Transverse colon (tissue), 4 donors: Measurements from ENCODE around the gene SEZ6L2. TPM values are rescaled to one million over a fixed set of nuclear protein-coding genes. Genes with fewer than 3 reads are reported as not detected.
A peak's percentile ranks its signal among the peaks of the same experiment; 100 is the strongest.

Experiments used
- DNase-seq: peaks from one replicate; pipeline ENCODE4 v3.0.0-alpha.2; 2019
- H3K27ac ChIP-seq, 4 donors: fragments of 200-600 bp; sonication (generic); 2 replicates each; pipeline ENCODE4 v1.5.1; 2016 to 2018; ENCODE audit warnings: inconsistent platforms in 4 of 4
- H3K27me3 ChIP-seq: fragments of 200-600 bp; sonication (generic); 2 replicates; pipeline ENCODE4 v1.5.1; 2017; ENCODE audit warnings: inconsistent platforms
- H3K36me3 ChIP-seq, 4 donors: fragments of 200-600 bp; sonication (generic); 2 replicates each; pipeline ENCODE4 v1.5.1; 2017 to 2019; ENCODE audit warnings: inconsistent platforms in 4 of 4
- H3K4me1 ChIP-seq, 4 donors: fragments of 200-600 bp; sonication (generic); 2 replicates each; pipeline ENCODE4 v1.5.1; 2017 to 2020; ENCODE audit warnings: inconsistent platforms in 4 of 4
- H3K4me3 ChIP-seq, 4 donors: fragments of 200-600 bp; sonication (generic); 1 replicate in 1 of 4; 2 replicates in 3 of 4; pipeline versions ENCODE4 v1.5.1 to v1.6.1; 2017 to 2019; ENCODE audit warnings: inconsistent platforms in 4 of 4
- H3K9me3 ChIP-seq, 2 donors: fragments of 200-600 bp; sonication (generic); 2 replicates each; pipeline ENCODE4 v1.5.1; 2017 to 2019; ENCODE audit warnings: inconsistent platforms in 2 of 2
- CTCF ChIP-seq, 5 experiments: fragments of 200-600 bp in 3 of 5; fragments of 450-650 bp in 2 of 5; sonication (generic) in 3 of 5; IDR thresholded peaks; 1 replicate in 2 of 5; 2 replicates in 3 of 5; pipeline ENCODE4 v1.5.1; 2016 to 2017; ENCODE audit warnings: antibody characterized with exemption in 5 of 5, inconsistent platforms in 3 of 5, mild to moderate bottlenecking in 2 of 5, moderate library complexity in 1 of 5
- EP300 ChIP-seq: sonication (generic); formaldehyde crosslinking; IDR thresholded peaks from one replicate; pipeline ENCODE4 v1.6.1; 2017; ENCODE audit warnings: antibody characterized with exemption, low read depth
- POLR2A ChIP-seq: fragments of 450-650 bp; IDR thresholded peaks from one replicate; pipeline ENCODE4 v1.6.1; 2016; ENCODE audit warnings: antibody characterized with exemption, mild to moderate bottlenecking, moderate library complexity
- POLR2AphosphoS5 ChIP-seq, 3 donors: sonication (generic); formaldehyde crosslinking; IDR thresholded peaks; one replicate each; pipeline ENCODE4 v1.6.1; 2016; ENCODE audit warnings: antibody characterized with exemption in 3 of 3
- WGBS, 2 donors: methylation state at CpG; one replicate each; pipeline ENCODE4 v1.1.5; 2018; ENCODE audit warnings: low coverage in 1 of 2; 5-methylcytosine and 5-hydroxymethylcytosine counted together
- in situ Hi-C, 4 donors: fragments of 200-750 bp; cut with MboI; loops; one replicate each; pipeline versions ENCODE4 v1.15.0 to v1.15.1; 2017; ENCODE audit warnings: low sequenced_read_pairs in 3 of 4, low pct_ligation_motif_present in 1 of 4, low pct_unique_long_range_greater_than_20kb in 1 of 4
- intact Hi-C: fragments of 100-400 bp; cut with DNase I; formaldehyde crosslinking; loops from one replicate; pipeline ENCODE4 v1.15.1; 2023; ENCODE audit warnings: low total_unique reads
- total RNA-seq, 4 donors: library from RNA; depleted of rRNA; stranded (reverse); fragments of >200 nt; gene quantifications; one replicate each; pipeline ENCODE4 v1.1.0, GENCODE V29; 2016

Gene SEZ6L2
- total RNA-seq, 4 donors from 2014 or later, result 2.0 to 9.7 (median 6.3) TPM

- no peak overlapping the region for H3K27ac ChIP-seq
- H3K27me3 ChIP-seq, result peaks cover 4% of the 10 kb centered on the region
- TF ChIP-seq POLR2AphosphoS5 (IDR thresholded peaks at IDR 0.05) (no peak), POLR2A (no peak), CTCF (IDR thresholded peaks at IDR 0.05) (no peak), EP300 (no peak)
- H3K36me3 ChIP-seq, result no peaks in the 10 kb centered on the region
- intact Hi-C loops (no loop called here), in situ Hi-C loops (no loop called here)
- H3K4me3 ChIP-seq, result no peak overlapping the region
- peaks cover 2 to 13% (median 8%) of the 10 kb centered on the region in 4 donors for H3K4me1 ChIP-seq
- no peaks in the 10 kb centered on the region for H3K9me3 ChIP-seq
- no peak for DNase-seq
- WGBS, 2 donors, result 93 to 96% methylated on average over 3 to 7 of the region's 7 CpGs
These were observed 5.6 kb upstream of the SEZ6L2 start for GRCh38 chr16:29904947-29905346.

DNA sequence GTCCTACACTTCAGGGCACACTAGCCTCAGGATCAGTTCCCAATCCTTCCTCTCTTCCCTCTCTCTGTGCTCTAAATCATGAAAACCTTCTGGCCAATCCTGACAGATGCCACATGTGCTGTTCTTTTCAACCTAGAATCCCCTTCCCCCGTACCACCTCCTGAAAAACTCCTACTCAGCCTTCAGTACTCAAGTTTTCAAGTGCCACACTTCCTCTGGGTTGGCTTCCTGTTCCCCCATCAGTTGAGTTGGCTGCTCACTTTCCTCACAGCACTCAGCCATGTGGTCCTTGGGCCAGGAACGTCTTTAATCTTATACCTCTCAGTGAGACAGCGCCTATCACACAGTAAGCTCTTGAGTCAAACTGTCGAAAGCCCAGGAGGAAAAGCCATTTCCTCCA is 4.2 kb upstream of the SEZ6L2 start:
- no peak for TF ChIP-seq POLR2A
- no peak for TF ChIP-seq CTCF (IDR thresholded peaks at IDR 0.05)
- no peak for TF ChIP-seq EP300
- no peak for TF ChIP-seq POLR2AphosphoS5 (IDR thresholded peaks at IDR 0.05)
- H3K36me3 ChIP-seq, result no peaks in the 10 kb centered on the region
- peaks cover 2 to 22% (median 15%) of the 10 kb centered on the region in 4 donors for H3K4me1 ChIP-seq
- 77 to 80% methylated on average over 4 of the region's 4 CpGs for WGBS, 2 donors
- in situ Hi-C loops (no loop called here), intact Hi-C loops (no loop called here)
- H3K27ac ChIP-seq, result no peak overlapping the region
- H3K4me3 ChIP-seq, result no peak overlapping the region
- H3K9me3 ChIP-seq, result no peaks in the 10 kb centered on the region
- DNase-seq, result no peak
- H3K27me3 ChIP-seq, result peaks cover 12% of the 10 kb centered on the region

- no peak for DNase-seq
- in situ Hi-C loops (no loop called here), intact Hi-C loops (no loop called here)
- Histone ChIP-seq H3K27ac (no peak overlapping the region), H3K4me1 (peaks cover 2 to 22% (median 15%) of the 10 kb centered on the region in 4 donors), H3K4me3 (no peak overlapping the region), H3K9me3 (no peaks in the 10 kb centered on the region), H3K36me3 (no peaks in the 10 kb centered on the region), H3K27me3 (peaks cover 31% of the 10 kb centered on the region)
- TF ChIP-seq POLR2A (no peak), CTCF (IDR thresholded peaks at IDR 0.05) (no peak), EP300 (no peak)
- WGBS, 2 donors, result 88% methylated on average over 16 of the region's 19 CpGs; no CpG with 5 or more reads in 1 of the 2 donors
These were observed 2.2 kb upstream of the SEZ6L2 start for GRCh38 chr16:29901607-29901945.

GRCh38 chr16:29900888-29901606 is 1.7 kb upstream of the SEZ6L2 start:
- DNase-seq, result no peak
- in situ Hi-C loops (no loop called here), intact Hi-C loops (no loop called here)

More at GRCh38 chr16:29900888-29901606, 1.7 kb upstream of the SEZ6L2 start:
- peaks cover 31% of the 10 kb centered on the region for H3K27me3 ChIP-seq
- H3K36me3 ChIP-seq, result no peaks in the 10 kb centered on the region
- 22 to 60% methylated on average over 5 to 31 of the region's 31 CpGs for WGBS, 2 donors
- peak overlapping the region in 3 of 4 donors; percentile 30 to 74 (median 63) for H3K4me3 ChIP-seq
- H3K27ac ChIP-seq, result no peak overlapping the region
- H3K4me1 ChIP-seq, result peaks cover 2 to 22% (median 15%) of the 10 kb centered on the region in 4 donors
- no peaks in the 10 kb centered on the region for H3K9me3 ChIP-seq
- no peak for TF ChIP-seq POLR2A
- TF ChIP-seq CTCF (IDR thresholded peaks at IDR 0.05), result no peak
- TF ChIP-seq POLR2AphosphoS5 (IDR thresholded peaks at IDR 0.05), result no peak
- no peak for TF ChIP-seq EP300
